Bronchial smooth muscle cell (primary cell): ENCODE results near the gene SPINT4. TPM values are rescaled to one million over a fixed set of nuclear protein-coding genes. Genes with fewer than 3 reads are reported as not detected.

Experiments
- total RNA-seq: library from RNA; depleted of rRNA; stranded (reverse); fragments of >200 nt; gene quantifications from 2 replicates; pipeline ENCODE4 v1.2.1, GENCODE V29; 2014

Gene SPINT4
- total RNA-seq: not detected in 2 replicates

GRCh38 chr20:45722047-45722446 lies at the start of gene SPINT4:
SPINT4 (plus strand) TSS chr20:45722347; CDS start chr20:45722368, 21 bp downstream.

GRCh38 chr20:45701873-45702272 lies 20.3 kb upstream of the SPINT4 start, which contains the start of gene WFDC13:
WFDC13 (plus strand) TSS chr20:45702038; CDS start chr20:45702124, 86 bp downstream.

GRCh38 chr20:45704969-45705637 lies 17.0 kb upstream of the SPINT4 start, which contains the start of gene WFDC10B:
WFDC10B (minus strand) TSS chr20:45705019; CDS start chr20:45685992, 19,027 bp downstream.

Other genes with a start within 250 kb of the SPINT4 start
- not detected in 2 replicates for gene SPINT3, start 206.7 kb upstream of the SPINT4 start, total RNA-seq
- not detected in 2 replicates for gene WFDC6, start 182.9 kb upstream of the SPINT4 start, total RNA-seq
- not detected in 2 replicates for gene EPPIN, start 174.9 kb upstream of the SPINT4 start, total RNA-seq
- not detected in 2 replicates for gene WFDC8, start 143.1 kb upstream of the SPINT4 start, total RNA-seq
- not detected in 2 replicates for gene WFDC10A, start 92.6 kb upstream of the SPINT4 start, total RNA-seq
- not detected in 2 replicates for gene WFDC9, start 91.1 kb upstream of the SPINT4 start, total RNA-seq
- not detected in 2 replicates for gene WFDC11, start 52.1 kb upstream of the SPINT4 start, total RNA-seq
- not detected in 2 replicates for gene WFDC13, start 20.3 kb upstream of the SPINT4 start, total RNA-seq
- gene WFDC10B, start 17.3 kb upstream of the SPINT4 start, total RNA-seq: 0.26 TPM in 1 of 2 replicates, not detected in the other
- gene WFDC3, start 69.5 kb downstream of the SPINT4 start, total RNA-seq: 0.17 and 0.95 TPM in 2 replicates
- gene DNTTIP1, start 69.6 kb downstream of the SPINT4 start, total RNA-seq: 16.9 and 20.5 TPM in 2 replicates
- gene UBE2C, start 90.3 kb downstream of the SPINT4 start, total RNA-seq: 1.9 and 3.9 TPM in 2 replicates
- 1.9 and 6.7 TPM in 2 replicates for gene TNNC2, start 105.0 kb downstream of the SPINT4 start, total RNA-seq
- gene SNX21, start 111.5 kb downstream of the SPINT4 start, total RNA-seq: 80.1 and 108 TPM in 2 replicates
- gene ACOT8, start 135.0 kb downstream of the SPINT4 start, total RNA-seq: 46.2 and 58.5 TPM in 2 replicates
- 5.0 and 7.0 TPM in 2 replicates for gene ZSWIM3, start 135.3 kb downstream of the SPINT4 start, total RNA-seq
- gene ZSWIM1, start 158.9 kb downstream of the SPINT4 start, total RNA-seq: 3.0 and 3.7 TPM in 2 replicates
- 1.4 and 2.0 TPM in 2 replicates for gene SPATA25, start 165.3 kb downstream of the SPINT4 start, total RNA-seq
- 4.7 and 6.8 TPM in 2 replicates for gene NEURL2, start 168.9 kb downstream of the SPINT4 start, total RNA-seq
- 134 and 234 TPM in 2 replicates for gene CTSA, start 169.0 kb downstream of the SPINT4 start, total RNA-seq
- gene PLTP, start 189.8 kb downstream of the SPINT4 start, total RNA-seq: 27.0 and 67.7 TPM in 2 replicates
- 6.1 and 6.6 TPM in 2 replicates for gene PCIF1, start 212.3 kb downstream of the SPINT4 start, total RNA-seq
- 9.1 and 14.1 TPM in 2 replicates for gene ZNF335, start 249.9 kb downstream of the SPINT4 start, total RNA-seq